SU-DHL-6 (cell line): ENCODE measurements around the gene GPR55.

Experiments used
- H2AFZ ChIP-seq: fragments of 200-600 bp; sonication (generic); 2 replicates; pipeline ENCODE4 v1.6.1; 2014; ENCODE audit warnings: low read depth, mild to moderate bottlenecking, moderate library complexity, mixed read lengths, antibody characterized with exemption, low read length; ENCODE audit not compliant: severe bottlenecking
- H3F3A ChIP-seq: fragments of 200-600 bp; shearing (Covaris generic); 2 replicates; pipeline ENCODE4 v1.6.0; 2016; ENCODE audit warnings: antibody characterized with exemption, mild to moderate bottlenecking; ENCODE audit not compliant: insufficient read depth
- H3K27ac ChIP-seq: fragments of 200-600 bp; sonication (generic); 2 replicates; pipeline ENCODE4 v1.5.1; 2016; ENCODE audit warnings: low read depth, mild to moderate bottlenecking, low read length, moderate library complexity, mixed read lengths
- H3K27me3 ChIP-seq: fragments of 200-600 bp; sonication (generic), shearing (Covaris generic); 2 replicates; pipeline ENCODE4 v1.6.0; 2014; ENCODE audit warnings: mild to moderate bottlenecking, low read length
- H3K36me3 ChIP-seq: fragments of 200-600 bp; sonication (generic); 2 replicates; pipeline ENCODE4 v1.6.1; 2014; ENCODE audit warnings: mild to moderate bottlenecking, low read length, mixed read lengths
- H3K4me2 ChIP-seq: fragments of 300-600, 200-600 bp; shearing (Covaris generic), sonication (generic); 2 replicates; pipeline ENCODE4 v1.6.0; 2014; ENCODE audit warnings: low read length, low read depth, mild to moderate bottlenecking; ENCODE audit not compliant: poor library complexity, severe bottlenecking
- H3K4me3 ChIP-seq: fragments of 200-600 bp; sonication (generic); 2 replicates; pipeline ENCODE4 v1.5.1; 2014; ENCODE audit warnings: antibody characterized with exemption, low read length, mild to moderate bottlenecking, mixed read lengths; ENCODE audit not compliant: insufficient read depth, poor library complexity, severe bottlenecking
- H3K79me2 ChIP-seq: fragments of 200-600 bp; sonication (generic); 2 replicates; pipeline ENCODE4 v1.6.1; 2014; ENCODE audit warnings: mild to moderate bottlenecking, low read length, moderate library complexity; ENCODE audit not compliant: insufficient read depth
- H3K9ac ChIP-seq: fragments of 200-600 bp; sonication (generic); 2 replicates; pipeline ENCODE4 v1.7.0; 2014; ENCODE audit warnings: mild to moderate bottlenecking, low read length
- H3K9me2 ChIP-seq: fragments of 200-600 bp; sonication (generic); replicated peaks from 2 replicates; pipeline ENCODE4 v1.6.1; 2014; ENCODE audit warnings: low read length; ENCODE audit not compliant: insufficient read depth
- H3K9me3 ChIP-seq: fragments of 200-600 bp; sonication (generic); 2 replicates; pipeline ENCODE4 v1.6.1; 2014; ENCODE audit warnings: low read length, mixed read lengths; ENCODE audit not compliant: insufficient read depth
- H4K20me1 ChIP-seq: fragments of 200-600 bp; sonication (generic); 2 replicates; pipeline ENCODE4 v1.6.1; 2014; ENCODE audit warnings: low read depth, mild to moderate bottlenecking, antibody characterized with exemption, low read length, moderate library complexity, mixed read lengths
- CTCF ChIP-seq: fragments of 200-600 bp; sonication (generic); IDR thresholded peaks from one replicate; pipeline ENCODE4 v1.5.1; 2017; ENCODE audit warnings: antibody characterized with exemption, mild to moderate bottlenecking, low read length, moderate library complexity; ENCODE audit not compliant: insufficient read depth, poor library complexity, severe bottlenecking
- EZH2phosphoT487 ChIP-seq: fragments of 200-600 bp; sonication (generic), shearing (Covaris generic); conservative IDR thresholded peaks from 2 replicates; pipeline ENCODE4 v1.6.1; 2018; ENCODE audit warnings: mild to moderate bottlenecking, antibody characterized with exemption, low read length, moderate library complexity, mixed read lengths

The GPR55 gene

GRCh38 chr2:230958820-230959756 lies 34.0 kb upstream of the GPR55 start:
- H3K27me3 ChIP-seq: no peaks in the 10 kb centered on the region
- H3K79me2 ChIP-seq: no peaks in the 10 kb centered on the region
- H3K4me2 ChIP-seq: no peak overlapping the region
- H2AFZ ChIP-seq: no peak overlapping the region
- H3K27ac ChIP-seq: no peak overlapping the region
- no peaks in the 10 kb centered on the region for H3K36me3 ChIP-seq
- no peaks in the 10 kb centered on the region for H3K9me3 ChIP-seq
- H3K9ac ChIP-seq: no peak overlapping the region
- H3F3A ChIP-seq: no peaks in the 10 kb centered on the region
- TF ChIP-seq EZH2phosphoT487: no peak
- TF ChIP-seq CTCF: no peak
- H3K9me2 ChIP-seq: no peaks in the 10 kb centered on the region
- no peaks in the 10 kb centered on the region for H4K20me1 ChIP-seq
- H3K4me3 ChIP-seq: no peak overlapping the region

DNA sequence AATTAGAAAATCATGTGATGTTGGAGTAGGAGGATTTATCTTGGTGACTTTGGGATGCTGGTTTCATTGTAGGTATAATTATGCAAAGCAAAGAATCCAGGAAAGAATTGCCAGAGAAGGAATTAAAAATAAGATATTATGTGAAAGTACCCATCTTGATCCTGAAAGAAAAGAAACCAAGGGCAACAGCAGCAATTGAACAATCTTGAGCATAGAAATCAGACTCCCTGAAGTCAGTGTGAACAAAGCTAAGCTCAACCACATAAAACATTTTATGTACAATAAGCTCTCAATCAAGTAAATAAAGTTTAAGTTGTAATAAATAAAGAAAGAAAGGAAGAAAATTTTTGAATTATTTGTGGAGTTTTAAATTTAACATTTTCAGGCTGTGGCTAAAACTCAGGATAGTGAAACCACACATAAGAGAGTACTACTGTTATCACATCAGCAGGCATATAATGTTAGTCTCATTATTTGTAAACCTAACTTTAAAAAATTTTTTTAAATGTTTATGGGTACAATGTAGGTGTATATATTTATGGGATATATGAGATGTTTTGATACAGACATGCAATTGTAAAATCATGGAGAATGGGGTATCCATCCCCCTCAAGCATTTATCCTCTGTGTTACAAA lies 32.8 kb upstream of the GPR55 start:
- Histone ChIP-seq H3K79me2 (no peaks in the 10 kb centered on the region), H3K4me3 (no peak overlapping the region), H3K27me3 (no peaks in the 10 kb centered on the region), H3K9me2 (no peaks in the 10 kb centered on the region), H3K27ac (no peak overlapping the region), H2AFZ (peak overlapping the region; percentile 37), H3K9ac (no peak overlapping the region), H3K36me3 (no peaks in the 10 kb centered on the region), H3K9me3 (no peaks in the 10 kb centered on the region), H3F3A (no peaks in the 10 kb centered on the region), H4K20me1 (no peaks in the 10 kb centered on the region), H3K4me2 (peak overlapping the region; percentile 33)
- TF ChIP-seq EZH2phosphoT487: no peak
- no peak for TF ChIP-seq CTCF

GRCh38 chr2:230956827-230957755 lies 32.0 kb upstream of the GPR55 start:
- TF ChIP-seq EZH2phosphoT487 (peak; percentile 79; the same call in 1 of the 2 replicates), CTCF (no peak)
- no peak overlapping the region for H3K4me3 ChIP-seq
- H3K9me3 ChIP-seq: no peaks in the 10 kb centered on the region
- H3K27ac ChIP-seq: no peak overlapping the region
- peak overlapping the region; percentile 33 for H3K4me2 ChIP-seq
- H3K9me2 ChIP-seq: no peaks in the 10 kb centered on the region
- no peaks in the 10 kb centered on the region for H3K79me2 ChIP-seq
- no peaks in the 10 kb centered on the region for H3K27me3 ChIP-seq
- H3F3A ChIP-seq: no peaks in the 10 kb centered on the region
- H3K36me3 ChIP-seq: no peaks in the 10 kb centered on the region
- no peaks in the 10 kb centered on the region for H4K20me1 ChIP-seq
- H2AFZ ChIP-seq: peak overlapping the region; percentile 37
- no peak overlapping the region for H3K9ac ChIP-seq
